SK-N-SH (cell line): ENCODE results near the gene CLCN2. TPM values are rescaled to one million over a fixed set of nuclear protein-coding genes. Genes with fewer than 3 reads are reported as not detected.

Experiments
- CTCF ChIA-PET: fragments of 300-600, 350-600 bp; formaldehyde crosslinking; extraction: SDS; loops from one replicate; lab custom pipeline; 2021; lab: Yijun Ruan, JAX
- POLR2A ChIA-PET: fragments of 350-600 bp; sonication (Branson Sonifier 250); formaldehyde crosslinking; extraction: SDS; loops from one replicate; lab custom pipeline; 2020; ENCODE audit warnings: antibody characterized with exemption, inconsistent platforms; lab: Yijun Ruan, JAX
- DNase-seq: peaks from one replicate; pipeline ENCODE4 v3.0.0; 2012
- H2AFZ ChIP-seq: fragments of 200-600 bp; sonication (generic); 2 replicates; pipeline ENCODE4 v1.8.1; 2016; ENCODE audit warnings: antibody characterized with exemption, mild to moderate bottlenecking, low read depth
- H3F3A ChIP-seq: fragments of 200-600 bp; sonication (generic); replicated peaks from 2 replicates; pipeline ENCODE3; 2016; ENCODE audit warnings: antibody characterized with exemption, mild to moderate bottlenecking; ENCODE audit not compliant: insufficient read depth
- H3K27ac ChIP-seq, 2 experiments: fragments of 200-500 bp in 1 of 2; fragments of 200-600 bp in 1 of 2; sonication (Bioruptor generic) in 1 of 2; sonication (generic), shearing (Covaris generic) in 1 of 2; 2 replicates each; pipeline versions ENCODE4 v1.5.1 to v1.6.1; 2014 to 2016; ENCODE audit warnings: low read depth in 2 of 2, inconsistent platforms in 1 of 2, low read length in 1 of 2, mild to moderate bottlenecking in 1 of 2, mixed read lengths in 1 of 2
- H3K27me3 ChIP-seq: fragments of 200-600 bp; sonication (generic), shearing (Covaris generic); 2 replicates; pipeline ENCODE4 v1.6.1; 2016; ENCODE audit warnings: mixed run types; ENCODE audit not compliant: insufficient read depth
- H3K36me3 ChIP-seq, 2 experiments: fragments of 200-500 bp in 1 of 2; fragments of 200-600 bp in 1 of 2; sonication (Bioruptor generic) in 1 of 2; sonication (generic) in 1 of 2; replicated peaks in 1 of 2; 2 replicates each; pipeline versions ENCODE3 to v1.5.1; 2014 to 2016; ENCODE audit warnings: low read length in 1 of 2, mild to moderate bottlenecking in 1 of 2; ENCODE audit not compliant: insufficient read depth in 2 of 2, control insufficient read depth in 1 of 2
- H3K4me1 ChIP-seq, 2 experiments: fragments of 200-500 bp in 1 of 2; fragments of 200-600 bp in 1 of 2; sonication (Bioruptor generic) in 1 of 2; sonication (generic), shearing (Covaris generic) in 1 of 2; 2 replicates each; pipeline versions ENCODE4 v1.5.1 to v1.6.1; 2014 to 2016; ENCODE audit warnings: low read depth in 1 of 2, low read length in 1 of 2, mixed run types in 1 of 2; ENCODE audit not compliant: insufficient read depth in 2 of 2, control insufficient read depth in 1 of 2
- H3K4me2 ChIP-seq: fragments of 200-600 bp; sonication (generic), shearing (Covaris generic); 2 replicates; pipeline ENCODE4 v1.6.1; 2017; ENCODE audit warnings: mixed run types
- H3K4me3 ChIP-seq, 2 experiments: fragments of 200-500 bp in 1 of 2; fragments of 200-600 bp in 1 of 2; sonication (Bioruptor generic) in 1 of 2; sonication (generic), shearing (Covaris generic) in 1 of 2; 2 replicates each; pipeline versions ENCODE4 v1.5.1 to v1.8.1; 2014 to 2016; ENCODE audit warnings: low read depth in 2 of 2, inconsistent platforms in 1 of 2, low read length in 1 of 2, mild to moderate bottlenecking in 1 of 2, mixed read lengths in 1 of 2, moderate library complexity in 1 of 2
- H3K79me2 ChIP-seq: fragments of 200-600 bp; sonication (generic); 2 replicates; pipeline ENCODE4 v1.8.1; 2017; ENCODE audit warnings: mild to moderate bottlenecking; ENCODE audit not compliant: insufficient read depth
- H3K9ac ChIP-seq: fragments of 200-600 bp; sonication (generic); 2 replicates; pipeline ENCODE4 v1.6.1; 2017; ENCODE audit warnings: mixed run types
- H3K9me2 ChIP-seq: fragments of 200-600 bp; sonication (generic); 2 replicates; pipeline ENCODE4 v1.6.1; 2017; ENCODE audit warnings: mixed run types
- H3K9me3 ChIP-seq: fragments of 200-600 bp; sonication (generic); 2 replicates; pipeline ENCODE4 v1.6.1; 2017; ENCODE audit warnings: mixed run types, mild to moderate bottlenecking, moderate library complexity
- H4K20me1 ChIP-seq: fragments of 200-600 bp; sonication (generic); 2 replicates; pipeline ENCODE4 v1.6.1; 2017; ENCODE audit warnings: mild to moderate bottlenecking, mixed run types; ENCODE audit not compliant: insufficient read depth
- ELF1 ChIP-seq: IDR thresholded peaks from 2 replicates; pipeline ENCODE4 v1.4.0; 2012
- FOXM1 ChIP-seq: IDR thresholded peaks from 2 replicates; pipeline ENCODE4 v1.4.0; 2012; ENCODE audit warnings: low read depth, mild to moderate bottlenecking
- MXI1 ChIP-seq: IDR thresholded peaks from 2 replicates; pipeline ENCODE4 v1.6.1; 2012; ENCODE audit warnings: mild to moderate bottlenecking, low read depth, low read length, improper control_type of control experiment
- POLR2AphosphoS5 ChIP-seq: IDR thresholded peaks from 2 replicates; pipeline ENCODE4 v1.6.1; 2012; ENCODE audit warnings: low read depth, low read length
- RAD21 ChIP-seq: IDR thresholded peaks from 2 replicates; pipeline ENCODE4 v1.6.1; 2012; ENCODE audit warnings: mild to moderate bottlenecking, low read length
- RXRA ChIP-seq: IDR thresholded peaks from 2 replicates; pipeline ENCODE4 v1.4.0; 2012; ENCODE audit warnings: low read depth, mild to moderate bottlenecking, borderline replicate concordance
- SMC3 ChIP-seq: IDR thresholded peaks from 2 replicates; pipeline ENCODE4 v1.6.1; 2012; ENCODE audit warnings: low read depth, low read length, improper control_type of control experiment
- TAF1 ChIP-seq: IDR thresholded peaks from 2 replicates; pipeline ENCODE4 v1.6.1; 2012; ENCODE audit warnings: low read depth, mild to moderate bottlenecking, low read length, moderate library complexity, borderline replicate concordance
- TCF12 ChIP-seq: IDR thresholded peaks from 2 replicates; pipeline ENCODE4 v1.4.0; 2012
- TEAD4 ChIP-seq: IDR thresholded peaks from 2 replicates; pipeline ENCODE4 v1.4.0; 2012; ENCODE audit warnings: mild to moderate bottlenecking, borderline replicate concordance; ENCODE audit not compliant: insufficient read depth
- WGBS: methylation state at CpG from one replicate; pipeline ENCODE4 v1.1.6; 2017; ENCODE audit warnings: low lambda C conversion rate; 5-methylcytosine and 5-hydroxymethylcytosine counted together
- polyA plus RNA-seq, 3 experiments: library from polyadenylated mRNA; depleted of rRNA; stranded (reverse); fragments of >200 nt; gene quantifications; 2 replicates each; pipeline ENCODE4 v1.2.3, GENCODE V29; 2012
- TF ChIP-seq, protein P1 (sequence below): IDR thresholded peaks from 2 replicates; pipeline ENCODE4; 2012
- TF ChIP-seq, protein P2 (sequence below): IDR thresholded peaks from 2 replicates; pipeline ENCODE4 v1.4.0; 2012; ENCODE audit warnings: low read depth
- TF ChIP-seq, protein P3 (sequence below): fragments of 150-350 bp; IDR thresholded peaks from 2 replicates; pipeline ENCODE4 v1.6.1; 2017; ENCODE audit warnings: antibody characterized with exemption, low read length, low read depth, borderline replicate concordance
- TF ChIP-seq, protein P4 (sequence below): IDR thresholded peaks from 2 replicates; pipeline ENCODE4 v1.4.0; 2012; ENCODE audit warnings: low read depth, borderline replicate concordance
- TF ChIP-seq, protein P5 (sequence below): fragments of 200-600 bp; sonication (generic); IDR thresholded peaks from 2 replicates; pipeline ENCODE4 v1.6.1; 2017; ENCODE audit warnings: antibody characterized with exemption, mild to moderate bottlenecking, moderate library complexity

CLCN2 gene
- polyA plus RNA-seq, 1 of the 3 experiments (the other 2 are of a cell fraction), result 9.1 TPM

DNA sequence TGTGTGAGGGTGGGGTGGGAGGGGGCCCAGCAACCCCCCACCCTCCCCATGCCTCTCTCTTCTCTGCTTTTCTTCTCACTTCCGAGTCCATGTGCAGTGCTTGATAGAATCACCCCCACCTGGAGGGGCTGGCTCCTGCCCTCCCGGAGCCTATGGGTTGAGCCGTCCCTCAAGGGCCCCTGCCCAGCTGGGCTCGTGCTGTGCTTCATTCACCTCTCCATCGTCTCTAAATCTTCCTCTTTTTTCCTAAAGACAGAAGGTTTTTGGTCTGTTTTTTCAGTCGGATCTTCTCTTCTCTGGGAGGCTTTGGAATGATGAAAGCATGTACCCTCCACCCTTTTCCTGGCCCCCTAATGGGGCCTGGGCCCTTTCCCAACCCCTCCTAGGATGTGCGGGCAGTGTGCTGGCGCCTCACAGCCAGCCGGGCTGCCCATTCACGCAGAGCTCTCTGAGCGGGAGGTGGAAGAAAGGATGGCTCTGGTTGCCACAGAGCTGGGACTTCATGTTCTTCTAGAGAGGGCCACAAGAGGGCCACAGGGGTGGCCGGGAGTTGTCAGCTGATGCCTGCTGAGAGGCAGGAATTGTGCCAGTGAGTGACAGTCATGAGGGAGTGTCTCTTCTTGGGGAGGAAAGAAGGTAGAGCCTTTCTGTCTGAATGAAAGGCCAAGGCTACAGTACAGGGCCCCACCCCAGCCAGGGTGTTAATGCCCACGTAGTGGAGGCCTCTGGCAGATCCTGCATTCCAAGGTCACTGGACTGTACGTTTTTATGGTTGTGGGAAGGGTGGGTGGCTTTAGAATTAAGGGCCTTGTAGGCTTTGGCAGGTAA lies 15.9 kb downstream of the CLCN2 start (continued):
- TF ChIP-seq, protein P1, sequence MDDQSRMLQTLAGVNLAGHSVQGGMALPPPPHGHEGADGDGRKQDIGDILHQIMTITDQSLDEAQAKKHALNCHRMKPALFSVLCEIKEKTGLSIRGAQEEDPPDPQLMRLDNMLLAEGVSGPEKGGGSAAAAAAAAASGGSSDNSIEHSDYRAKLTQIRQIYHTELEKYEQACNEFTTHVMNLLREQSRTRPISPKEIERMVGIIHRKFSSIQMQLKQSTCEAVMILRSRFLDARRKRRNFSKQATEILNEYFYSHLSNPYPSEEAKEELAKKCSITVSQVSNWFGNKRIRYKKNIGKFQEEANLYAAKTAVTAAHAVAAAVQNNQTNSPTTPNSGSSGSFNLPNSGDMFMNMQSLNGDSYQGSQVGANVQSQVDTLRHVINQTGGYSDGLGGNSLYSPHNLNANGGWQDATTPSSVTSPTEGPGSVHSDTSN, result peak; percentile 71
- TF ChIP-seq, protein P2, sequence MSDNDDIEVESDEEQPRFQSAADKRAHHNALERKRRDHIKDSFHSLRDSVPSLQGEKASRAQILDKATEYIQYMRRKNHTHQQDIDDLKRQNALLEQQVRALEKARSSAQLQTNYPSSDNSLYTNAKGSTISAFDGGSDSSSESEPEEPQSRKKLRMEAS, result no peak
- TF ChIP-seq, protein P3, sequence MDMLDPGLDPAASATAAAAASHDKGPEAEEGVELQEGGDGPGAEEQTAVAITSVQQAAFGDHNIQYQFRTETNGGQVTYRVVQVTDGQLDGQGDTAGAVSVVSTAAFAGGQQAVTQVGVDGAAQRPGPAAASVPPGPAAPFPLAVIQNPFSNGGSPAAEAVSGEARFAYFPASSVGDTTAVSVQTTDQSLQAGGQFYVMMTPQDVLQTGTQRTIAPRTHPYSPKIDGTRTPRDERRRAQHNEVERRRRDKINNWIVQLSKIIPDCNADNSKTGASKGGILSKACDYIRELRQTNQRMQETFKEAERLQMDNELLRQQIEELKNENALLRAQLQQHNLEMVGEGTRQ, result no peak
- no peak for TF ChIP-seq SMC3
- TF ChIP-seq, protein P4, sequence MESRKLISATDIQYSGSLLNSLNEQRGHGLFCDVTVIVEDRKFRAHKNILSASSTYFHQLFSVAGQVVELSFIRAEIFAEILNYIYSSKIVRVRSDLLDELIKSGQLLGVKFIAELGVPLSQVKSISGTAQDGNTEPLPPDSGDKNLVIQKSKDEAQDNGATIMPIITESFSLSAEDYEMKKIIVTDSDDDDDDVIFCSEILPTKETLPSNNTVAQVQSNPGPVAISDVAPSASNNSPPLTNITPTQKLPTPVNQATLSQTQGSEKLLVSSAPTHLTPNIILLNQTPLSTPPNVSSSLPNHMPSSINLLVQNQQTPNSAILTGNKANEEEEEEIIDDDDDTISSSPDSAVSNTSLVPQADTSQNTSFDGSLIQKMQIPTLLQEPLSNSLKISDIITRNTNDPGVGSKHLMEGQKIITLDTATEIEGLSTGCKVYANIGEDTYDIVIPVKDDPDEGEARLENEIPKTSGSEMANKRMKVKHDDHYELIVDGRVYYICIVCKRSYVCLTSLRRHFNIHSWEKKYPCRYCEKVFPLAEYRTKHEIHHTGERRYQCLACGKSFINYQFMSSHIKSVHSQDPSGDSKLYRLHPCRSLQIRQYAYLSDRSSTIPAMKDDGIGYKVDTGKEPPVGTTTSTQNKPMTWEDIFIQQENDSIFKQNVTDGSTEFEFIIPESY, result no peak

DNA sequence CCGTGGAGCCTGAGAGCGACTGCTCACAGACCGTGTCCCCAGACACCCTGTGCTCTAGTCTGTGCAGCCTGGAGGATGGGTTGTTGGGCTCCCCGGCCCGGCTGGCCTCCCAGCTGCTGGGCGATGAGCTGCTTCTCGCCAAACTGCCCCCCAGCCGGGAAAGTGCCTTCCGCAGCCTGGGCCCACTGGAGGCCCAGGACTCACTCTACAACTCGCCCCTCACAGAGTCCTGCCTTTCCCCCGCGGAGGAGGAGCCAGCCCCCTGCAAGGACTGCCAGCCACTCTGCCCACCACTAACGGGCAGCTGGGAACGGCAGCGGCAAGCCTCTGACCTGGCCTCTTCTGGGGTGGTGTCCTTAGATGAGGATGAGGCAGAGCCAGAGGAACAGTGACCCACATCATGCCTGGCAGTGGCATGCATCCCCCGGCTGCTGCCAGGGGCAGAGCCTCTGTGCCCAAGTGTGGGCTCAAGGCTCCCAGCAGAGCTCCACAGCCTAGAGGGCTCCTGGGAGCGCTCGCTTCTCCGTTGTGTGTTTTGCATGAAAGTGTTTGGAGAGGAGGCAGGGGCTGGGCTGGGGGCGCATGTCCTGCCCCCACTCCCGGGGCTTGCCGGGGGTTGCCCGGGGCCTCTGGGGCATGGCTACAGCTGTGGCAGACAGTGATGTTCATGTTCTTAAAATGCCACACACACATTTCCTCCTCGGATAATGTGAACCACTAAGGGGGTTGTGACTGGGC lies 16.7 kb downstream of the CLCN2 start:
- no peak for DNase-seq
- Histone ChIP-seq H3K4me1 (peaks cover 0 to 5% of the 10 kb centered on the region in 2 experiments; a peak in 1 of 4 replicates), H3K9ac (no peak overlapping the region), H3K9me3 (no peaks in the 10 kb centered on the region), H3F3A (peaks cover 4% of the 10 kb centered on the region), H3K36me3 (peaks cover 3 to 37% of the 10 kb centered on the region in 2 experiments), H3K4me3 (no peak overlapping the region), H3K4me2 (no peak overlapping the region), H3K79me2 (peaks cover 24% of the 10 kb centered on the region), H4K20me1 (0 out of 2 replicates have a peak, but pooled peaks cover 5% of the 10 kb centered on the region), H3K27me3 (no peaks in the 10 kb centered on the region), H3K9me2 (no peaks in the 10 kb centered on the region), H2AFZ (no peak overlapping the region), H3K27ac (no peak overlapping the region)
- ChIA-PET CTCF (interaction anchor here (1.0 to 5.3 kb wide), 6 partner anchors 8 to 95 kb away, joined by 3 to 42 read pairs (median 3); partner anchors contain the start of genes EEF1AKMT4 and FAM131A), POLR2A (interaction anchor here (0.9 to 1.5 kb wide), 3 partner anchors 7 to 16 kb away, joined by 3 to 4 read pairs (median 4); partner anchors contain the start of gene FAM131A)
- 86% methylated on average over 1 of the region's 24 CpGs for WGBS
- no peak for TF ChIP-seq POLR2AphosphoS5
- TF ChIP-seq RAD21, result no peak
- TF ChIP-seq FOXM1, result no peak
- no peak for TF ChIP-seq TEAD4
- TF ChIP-seq ELF1, result no peak
- TF ChIP-seq SMC3, result no peak
- TF ChIP-seq RXRA, result no peak
- TF ChIP-seq, protein P5, sequence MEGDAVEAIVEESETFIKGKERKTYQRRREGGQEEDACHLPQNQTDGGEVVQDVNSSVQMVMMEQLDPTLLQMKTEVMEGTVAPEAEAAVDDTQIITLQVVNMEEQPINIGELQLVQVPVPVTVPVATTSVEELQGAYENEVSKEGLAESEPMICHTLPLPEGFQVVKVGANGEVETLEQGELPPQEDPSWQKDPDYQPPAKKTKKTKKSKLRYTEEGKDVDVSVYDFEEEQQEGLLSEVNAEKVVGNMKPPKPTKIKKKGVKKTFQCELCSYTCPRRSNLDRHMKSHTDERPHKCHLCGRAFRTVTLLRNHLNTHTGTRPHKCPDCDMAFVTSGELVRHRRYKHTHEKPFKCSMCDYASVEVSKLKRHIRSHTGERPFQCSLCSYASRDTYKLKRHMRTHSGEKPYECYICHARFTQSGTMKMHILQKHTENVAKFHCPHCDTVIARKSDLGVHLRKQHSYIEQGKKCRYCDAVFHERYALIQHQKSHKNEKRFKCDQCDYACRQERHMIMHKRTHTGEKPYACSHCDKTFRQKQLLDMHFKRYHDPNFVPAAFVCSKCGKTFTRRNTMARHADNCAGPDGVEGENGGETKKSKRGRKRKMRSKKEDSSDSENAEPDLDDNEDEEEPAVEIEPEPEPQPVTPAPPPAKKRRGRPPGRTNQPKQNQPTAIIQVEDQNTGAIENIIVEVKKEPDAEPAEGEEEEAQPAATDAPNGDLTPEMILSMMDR, result no peak
- TF ChIP-seq, protein P4, result no peak
- TF ChIP-seq TAF1, result no peak
- TF ChIP-seq, protein P3, result no peak
- no peak for TF ChIP-seq MXI1
- TF ChIP-seq TCF12, result no peak
